Measurements from ENCODE around the gene RPL39L. TPM values are rescaled to one million over a fixed set of nuclear protein-coding genes. Genes with fewer than 3 reads are reported as not detected.

Gene RPL39L
- total and polyA plus RNA-seq, 5 experiments from 2014 or later: 1.2 to 11.2 (median 3.8) TPM

DNA sequence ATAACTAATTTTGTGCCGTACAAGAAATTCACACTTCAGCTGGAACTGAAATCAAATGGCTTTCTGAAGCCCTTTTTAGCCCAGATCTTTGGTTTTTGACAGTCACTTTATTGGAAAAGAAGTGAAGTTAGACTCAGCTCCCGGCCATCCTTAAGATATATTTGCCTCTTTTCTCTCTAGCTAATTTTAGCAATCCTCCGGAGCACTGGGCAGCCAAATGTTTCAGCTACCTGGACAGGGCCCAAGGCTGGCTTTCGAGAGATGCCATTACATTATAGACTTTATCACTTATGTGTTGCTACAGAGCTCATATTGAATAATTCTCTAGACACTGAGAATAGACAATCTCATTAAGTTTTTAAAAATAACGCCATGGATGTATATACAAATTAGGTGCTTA lies 28.5 kb upstream of the RPL39L start:
- Mint-ChIP-seq H3K4me1 (peaks cover 0 to 3% (median 2%) of the 10 kb centered on the region in 4 donors), H3K27ac (no peak overlapping the region), H3K27me3 (peaks cover 0 to 5% (median 2%) of the 10 kb centered on the region in 5 donors), H3K36me3 (no peaks in the 10 kb centered on the region), H3K4me3 (no peak overlapping the region), H3K9me3 (no peaks in the 10 kb centered on the region)
- ATAC-seq (no peak), DNase-seq (no peak)
- POLR2A ChIA-PET: no interaction called here

DNA sequence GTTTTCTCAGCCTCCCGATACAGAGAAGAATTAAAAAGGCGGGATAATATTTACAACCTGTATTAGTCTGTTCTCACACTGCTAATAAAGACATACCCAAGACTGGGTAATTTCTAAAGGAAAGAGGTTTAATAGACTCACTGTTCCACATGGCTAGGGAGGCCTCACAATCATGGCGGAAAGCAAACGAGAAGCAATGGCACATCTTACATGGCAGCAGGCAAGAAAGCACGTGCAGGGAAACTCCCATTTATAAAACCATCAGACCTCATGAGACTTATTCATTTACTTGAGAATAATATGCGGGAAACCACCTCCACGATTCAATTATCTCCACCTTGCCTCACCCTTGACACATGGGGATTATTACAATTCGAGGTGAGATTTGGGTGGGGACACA lies 27.5 kb upstream of the RPL39L start:
- peaks cover 0 to 6% (median 3%) of the 10 kb centered on the region in 5 donors for H3K27me3 Mint-ChIP-seq
- H3K4me1 Mint-ChIP-seq: peaks cover 0 to 3% (median 2%) of the 10 kb centered on the region in 4 donors
- H3K27ac Mint-ChIP-seq: no peak overlapping the region
- no peak overlapping the region for H3K4me3 Mint-ChIP-seq
- no peaks in the 10 kb centered on the region for H3K36me3 Mint-ChIP-seq
- POLR2A ChIA-PET: no interaction called here
- ATAC-seq (no peak), DNase-seq (no peak)
- no peaks in the 10 kb centered on the region for H3K9me3 Mint-ChIP-seq

DNA sequence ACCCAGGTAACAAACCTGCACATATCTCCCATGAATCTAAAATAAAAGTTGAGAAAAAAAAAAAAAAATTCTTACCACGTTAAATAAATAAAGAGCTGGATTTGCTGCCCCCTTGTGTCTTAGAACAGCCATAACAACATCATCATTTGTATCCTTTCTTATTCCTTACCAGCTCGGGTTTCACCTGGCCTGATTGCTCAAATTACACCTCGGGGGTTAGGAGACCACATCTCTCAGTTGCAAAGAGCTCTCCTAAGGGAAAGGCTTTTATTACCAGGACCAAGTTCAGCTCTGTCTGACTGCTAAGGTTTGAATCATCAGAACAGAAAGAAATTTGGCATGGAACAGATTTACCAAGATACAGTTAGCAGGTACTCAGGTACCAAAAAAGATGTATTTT lies 25.8 kb upstream of the RPL39L start:
- peaks cover 0 to 15% (median 3%) of the 10 kb centered on the region in 5 donors for H3K27me3 Mint-ChIP-seq
- no peak overlapping the region for H3K4me3 Mint-ChIP-seq
- peaks cover 0 to 3% (median 2%) of the 10 kb centered on the region in 4 donors for H3K4me1 Mint-ChIP-seq

DNA sequence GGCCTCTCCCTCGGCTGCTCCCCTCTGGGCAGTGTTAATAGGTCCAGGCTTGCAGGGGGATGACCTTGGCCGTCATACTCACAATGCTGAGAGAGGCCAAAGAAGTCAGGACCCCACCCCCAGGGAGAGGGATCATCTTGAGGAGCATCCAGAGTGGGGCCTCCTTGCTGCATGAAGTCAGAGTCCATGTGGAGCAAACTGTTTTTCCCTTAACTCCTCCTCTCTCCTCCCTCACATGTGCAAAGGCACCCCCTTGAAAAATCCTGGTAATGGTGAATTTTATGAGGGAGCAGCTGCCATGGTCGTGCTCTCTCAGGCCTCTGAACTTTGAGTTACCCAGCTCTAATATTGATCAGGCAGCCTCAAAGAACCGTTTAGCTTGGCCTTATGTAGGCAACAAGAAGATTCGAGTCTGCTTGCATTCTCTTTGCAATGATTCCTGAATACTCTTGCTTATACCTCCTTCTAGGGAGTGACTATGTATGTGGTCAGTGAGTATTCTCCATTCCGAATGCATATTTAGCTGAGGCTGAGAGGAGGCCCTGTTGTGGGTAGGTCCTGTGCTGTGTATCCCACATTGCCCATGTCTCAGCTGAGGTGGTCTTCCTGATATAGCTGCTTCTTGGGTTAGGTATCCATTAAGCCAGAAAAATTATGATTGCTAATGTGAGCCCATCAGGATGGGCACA lies 23.1 kb upstream of the RPL39L start:
- ATAC-seq (no peak), DNase-seq (no peak)
- Mint-ChIP-seq H3K36me3 (peaks cover 0 to 20% (median 7%) of the 10 kb centered on the region in 3 donors), H3K4me1 (peaks cover 0 to 2% (median 0%) of the 10 kb centered on the region in 4 donors), H3K9me3 (peaks cover 0 to 24% (median 4%) of the 10 kb centered on the region in 9 donors), H3K27me3 (peaks cover 0 to 12% (median 3%) of the 10 kb centered on the region in 5 donors), H3K4me3 (no peak overlapping the region), H3K27ac (no peak overlapping the region)
- POLR2A ChIA-PET: interaction anchor here (1.1 kb wide), 1 partner anchor 23 kb away, joined by 4 read pairs; the partner anchor contains the start of gene RPL39L

More for the DNA sequence above, 25.8 kb upstream of the RPL39L start:
- DNase-seq (peak in 9 of 10 donors; percentile 8 to 77 (median 53)), ATAC-seq (peak; percentile 66 to 78)
- POLR2A ChIA-PET: interaction anchor here (0.5 to 1.5 kb wide), 7 partner anchors 26 to 316 kb away, joined by 3 to 26 read pairs (median 4); partner anchors contain the start of gene RPL39L
- peaks cover 0 to 8% (median 0%) of the 10 kb centered on the region in 9 donors for H3K9me3 Mint-ChIP-seq
- peaks cover 0 to 8% (median 0%) of the 10 kb centered on the region in 3 donors for H3K36me3 Mint-ChIP-seq
- no peak overlapping the region for H3K27ac Mint-ChIP-seq

DNA sequence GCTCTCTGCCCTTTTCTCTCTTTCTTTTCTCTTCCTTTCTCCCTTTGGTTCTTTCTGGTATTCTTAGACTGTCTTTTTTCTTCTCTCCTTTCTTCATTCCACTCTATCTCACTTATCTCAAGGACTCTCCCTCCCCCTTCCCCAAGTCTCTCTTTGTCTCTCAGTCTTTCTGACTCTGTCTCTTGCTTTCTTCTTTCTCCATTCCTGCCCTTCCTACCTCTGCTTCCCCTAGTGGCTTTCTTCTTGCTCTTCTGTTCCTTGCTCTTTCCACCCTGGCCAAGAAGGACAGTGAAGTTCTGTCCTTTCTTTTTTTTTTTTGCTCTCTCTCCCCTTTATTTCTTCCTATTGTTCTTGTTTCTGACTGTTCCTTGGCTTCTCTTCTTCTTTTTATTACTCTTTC lies 22.3 kb upstream of the RPL39L start:
- Mint-ChIP-seq H3K9me3 (peaks cover 0 to 24% (median 4%) of the 10 kb centered on the region in 9 donors), H3K36me3 (peaks cover 0 to 20% (median 7%) of the 10 kb centered on the region in 3 donors), H3K4me3 (no peak overlapping the region), H3K4me1 (peaks cover 0 to 2% (median 0%) of the 10 kb centered on the region in 4 donors), H3K27me3 (peaks cover 0 to 12% (median 3%) of the 10 kb centered on the region in 5 donors), H3K27ac (no peak overlapping the region)
- DNase-seq (no peak), ATAC-seq (no peak)
- POLR2A ChIA-PET: no interaction called here

DNA sequence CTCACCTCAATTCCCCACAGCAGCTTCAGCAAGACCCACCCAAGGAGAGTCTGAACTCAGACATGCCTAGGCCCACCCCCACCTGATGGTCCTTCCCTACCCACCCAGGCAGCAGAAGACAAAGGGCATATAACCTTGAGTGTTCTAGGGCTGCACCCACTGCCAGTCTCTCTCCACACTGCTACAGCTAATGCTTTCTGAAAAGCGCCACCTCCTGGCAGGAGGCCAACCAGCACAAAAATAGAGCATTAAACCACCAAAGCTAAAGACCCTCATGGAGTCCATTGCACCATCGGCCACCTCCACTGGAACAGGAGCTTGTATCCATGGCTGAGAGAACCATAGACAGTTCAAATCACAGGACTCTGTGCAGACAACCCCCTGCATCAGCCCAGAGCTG lies 11.3 kb upstream of the RPL39L start:
- ATAC-seq (peak; percentile 43 to 57), DNase-seq (peak; percentile 22 to 80 (median 46))
- peaks cover 0 to 8% (median 5%) of the 10 kb centered on the region in 3 donors for H3K36me3 Mint-ChIP-seq
- H3K9me3 Mint-ChIP-seq: peaks cover 0 to 24% (median 6%) of the 10 kb centered on the region in 9 donors
- H3K4me3 Mint-ChIP-seq: no peak overlapping the region
- H3K27me3 Mint-ChIP-seq: peaks cover 0 to 6% (median 0%) of the 10 kb centered on the region in 5 donors
- POLR2A ChIA-PET: interaction anchor here (2.0 kb wide), 1 partner anchor 12 kb away, joined by 6 read pairs; no protein-coding TSS in a partner anchor
- H3K4me1 Mint-ChIP-seq: peaks cover 1 to 12% (median 5%) of the 10 kb centered on the region in 4 donors
- H3K27ac Mint-ChIP-seq: peak overlapping the region in 2 of 10 donors; percentile 14 to 29

DNA sequence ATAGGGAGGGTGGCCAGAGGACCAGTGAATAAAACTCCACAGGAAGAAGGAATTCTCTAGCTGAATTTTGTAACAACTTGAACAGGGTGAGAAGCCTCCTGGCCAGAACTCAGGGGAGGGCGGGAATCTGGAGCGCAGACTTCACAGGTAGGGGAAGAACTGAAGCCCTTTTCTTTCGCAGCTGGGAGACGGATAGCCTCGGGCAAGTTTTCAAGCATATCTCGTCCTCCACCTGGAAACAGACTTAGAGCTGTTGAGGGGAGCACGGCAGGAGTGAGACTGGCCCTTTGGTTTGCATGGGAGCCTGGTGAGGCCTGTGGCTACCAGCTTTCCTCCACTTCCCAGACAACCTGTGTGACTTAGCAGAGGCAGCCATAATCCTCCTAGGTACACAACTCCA lies 10.9 kb upstream of the RPL39L start:
- H3K4me3 Mint-ChIP-seq: no peak overlapping the region
- H3K27ac Mint-ChIP-seq: peak overlapping the region in 1 of 10 donors; percentile 29
- ATAC-seq: no peak
- DNase-seq: no peak
- POLR2A ChIA-PET: interaction anchor here (2.0 kb wide), 1 partner anchor 12 kb away, joined by 6 read pairs; no protein-coding TSS in a partner anchor
- peaks cover 0 to 23% (median 7%) of the 10 kb centered on the region in 9 donors for H3K9me3 Mint-ChIP-seq
- peaks cover 0 to 10% (median 9%) of the 10 kb centered on the region in 3 donors for H3K36me3 Mint-ChIP-seq
- H3K4me1 Mint-ChIP-seq: peaks cover 1 to 12% (median 5%) of the 10 kb centered on the region in 4 donors
- H3K27me3 Mint-ChIP-seq: peaks cover 0 to 6% (median 0%) of the 10 kb centered on the region in 5 donors

DNA sequence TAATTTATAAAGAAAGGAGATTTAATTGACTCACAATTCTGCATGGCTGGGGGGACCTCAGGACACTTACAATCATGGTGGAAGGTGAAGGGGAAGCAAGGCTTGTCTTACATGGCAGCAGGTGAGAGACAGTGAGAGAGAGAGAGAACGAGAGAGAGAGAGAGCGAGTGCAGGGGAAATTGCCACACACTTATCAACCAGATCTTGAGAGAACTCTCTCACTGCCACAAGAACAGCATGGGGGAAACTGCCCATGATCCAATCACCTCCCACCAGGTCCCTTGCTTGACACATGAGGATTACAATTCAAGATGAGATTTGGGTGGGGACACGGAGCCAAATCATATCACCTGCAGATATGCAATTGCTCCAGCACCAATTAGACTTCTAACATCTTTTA lies 7.1 kb upstream of the RPL39L start:
- no peak for DNase-seq
- Mint-ChIP-seq H3K36me3 (peaks cover 0 to 23% (median 21%) of the 10 kb centered on the region in 3 donors), H3K9me3 (peaks cover 0 to 32% (median 20%) of the 10 kb centered on the region in 9 donors), H3K27me3 (no peaks in the 10 kb centered on the region), H3K4me3 (no peak overlapping the region), H3K4me1 (peaks cover 0 to 5% (median under 1%) of the 10 kb centered on the region in 4 donors), H3K27ac (peak overlapping the region in 1 of 10 donors; percentile 22)
- ATAC-seq: no peak
- POLR2A ChIA-PET: no interaction called here

DNA sequence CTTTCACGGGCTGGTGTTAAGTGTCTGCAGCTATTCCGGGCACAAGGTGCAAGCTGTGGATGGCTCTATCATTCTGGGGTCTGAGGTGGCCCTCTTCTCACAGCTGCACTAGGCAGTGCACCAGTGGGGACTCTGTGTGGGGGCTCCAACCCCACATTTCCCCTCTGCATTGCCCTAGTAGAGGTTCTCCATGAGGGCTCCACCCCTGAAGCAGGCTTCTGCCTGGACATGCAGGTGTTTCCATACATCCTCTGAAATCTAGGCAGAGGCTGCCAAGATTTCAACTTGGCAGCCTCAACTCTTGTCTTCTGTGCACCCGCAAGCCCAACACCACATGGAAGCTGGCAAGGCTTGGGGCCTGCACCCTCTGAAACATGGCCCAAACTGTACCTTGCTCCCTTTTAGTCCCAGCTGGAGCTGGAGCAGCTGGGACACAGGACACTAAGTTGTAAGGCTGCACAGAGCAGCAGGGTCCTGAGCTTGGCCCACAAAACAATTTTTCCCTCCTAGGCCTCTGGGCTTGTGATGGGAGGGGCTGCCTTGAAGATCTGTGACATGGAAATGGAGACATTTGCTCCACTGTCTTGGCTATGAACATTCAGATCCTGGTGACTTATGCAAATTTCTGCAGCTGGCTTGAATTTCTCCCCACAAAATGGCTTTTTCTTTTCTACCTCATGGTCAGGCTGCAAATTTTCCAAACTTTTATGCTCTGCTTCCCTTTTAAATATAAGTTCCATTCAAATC lies 6.0 kb upstream of the RPL39L start:
- POLR2A ChIA-PET: no interaction called here
- ATAC-seq: no peak
- peaks cover 0 to 23% (median 21%) of the 10 kb centered on the region in 3 donors for H3K36me3 Mint-ChIP-seq
- no peaks in the 10 kb centered on the region for H3K4me1 Mint-ChIP-seq
- no peak overlapping the region for H3K4me3 Mint-ChIP-seq
- no peak overlapping the region for H3K27ac Mint-ChIP-seq
- no peak for DNase-seq
- H3K9me3 Mint-ChIP-seq: peaks cover 0 to 32% (median 20%) of the 10 kb centered on the region in 9 donors
- no peaks in the 10 kb centered on the region for H3K27me3 Mint-ChIP-seq

DNA sequence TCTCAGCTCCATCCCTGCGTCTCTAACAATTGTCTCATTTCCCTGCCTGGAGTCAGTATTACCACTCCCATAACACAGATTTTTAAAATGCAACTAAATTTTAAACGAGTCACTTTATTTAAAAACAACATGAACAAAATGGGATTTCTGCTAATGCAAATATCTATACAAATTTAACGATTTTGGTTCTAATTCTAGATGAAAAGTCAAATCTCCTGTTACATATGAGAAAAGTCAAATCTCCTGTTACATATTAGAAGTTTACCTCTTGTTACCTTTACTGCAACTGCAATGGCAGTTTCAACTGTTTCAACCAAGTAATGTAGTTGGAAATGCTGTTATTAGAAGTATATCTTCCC lies 578 bp upstream of the RPL39L start:
- no peaks in the 10 kb centered on the region for H3K27me3 Mint-ChIP-seq
- POLR2A ChIA-PET: interaction anchor here (0.6 to 2.7 kb wide), 18 partner anchors 10 to 1208 kb away, joined by 3 to 41 read pairs (median 4); partner anchors contain the start of genes EIF4A2, RFC4 and ST6GAL1
- H3K9me3 Mint-ChIP-seq: peaks cover 0 to 22% (median 12%) of the 10 kb centered on the region in 9 donors
- H3K27ac Mint-ChIP-seq: peak overlapping the region; percentile 88 to 98 (median 96)
- DNase-seq (no peak), ATAC-seq (no peak)
- H3K4me1 Mint-ChIP-seq: peaks cover 6 to 23% (median 12%) of the 10 kb centered on the region in 4 donors
- peak overlapping the region; percentile 84 to 94 (median 92) for H3K4me3 Mint-ChIP-seq
- peaks cover 0 to 17% (median 16%) of the 10 kb centered on the region in 3 donors for H3K36me3 Mint-ChIP-seq

DNA sequence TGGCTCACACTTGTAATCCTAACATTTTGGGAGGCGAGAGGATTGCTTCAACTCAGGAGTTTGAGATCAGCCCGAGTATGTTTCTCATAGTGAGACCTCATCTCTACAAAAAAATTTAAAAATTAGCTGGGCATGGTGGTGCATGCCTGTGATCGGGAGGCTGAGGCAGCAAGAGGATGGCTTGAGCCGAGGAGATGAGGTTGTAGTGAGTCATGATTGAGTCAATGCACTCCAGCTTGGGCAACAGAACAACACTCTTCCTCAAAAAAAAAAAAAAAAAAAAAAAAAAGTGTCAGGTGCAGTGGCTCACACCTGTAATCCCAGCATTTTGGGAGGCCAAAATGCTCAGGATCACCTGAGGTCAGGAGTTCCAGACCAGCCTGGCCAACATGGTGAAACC lies 2.4 kb downstream of the RPL39L start:
- peaks cover 0 to 11% (median 3%) of the 10 kb centered on the region in 9 donors for H3K9me3 Mint-ChIP-seq
- H3K27me3 Mint-ChIP-seq: no peaks in the 10 kb centered on the region
- peaks cover 6 to 39% (median 16%) of the 10 kb centered on the region in 4 donors for H3K4me1 Mint-ChIP-seq
- DNase-seq (no peak), ATAC-seq (no peak)
- H3K27ac Mint-ChIP-seq: no peak overlapping the region
- POLR2A ChIA-PET: no interaction called here
- H3K36me3 Mint-ChIP-seq: peaks cover 0 to 8% (median 6%) of the 10 kb centered on the region in 3 donors
- H3K4me3 Mint-ChIP-seq: no peak overlapping the region

DNA sequence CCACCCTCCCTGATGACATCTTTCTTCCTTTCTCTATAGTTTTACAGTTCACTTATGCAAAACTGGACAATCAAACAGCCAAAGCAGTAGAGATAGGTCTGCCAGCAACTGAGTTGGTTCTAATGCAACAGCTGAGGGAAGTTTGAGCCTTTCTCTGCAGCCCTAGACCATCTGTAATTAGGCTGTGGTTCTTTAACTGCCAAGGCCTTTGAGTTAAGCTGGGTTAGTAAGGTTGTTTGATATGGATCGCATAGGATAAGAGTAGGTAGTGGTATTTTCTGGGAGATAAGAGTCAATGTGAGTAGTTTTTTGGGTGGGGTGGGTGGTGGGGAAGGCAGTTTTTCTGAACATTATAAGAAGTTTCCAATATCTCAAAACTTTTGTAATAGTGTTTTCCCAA lies 3.0 kb downstream of the RPL39L start:
- H3K4me1 Mint-ChIP-seq: peaks cover 6 to 43% (median 18%) of the 10 kb centered on the region in 4 donors
- H3K27ac Mint-ChIP-seq: no peak overlapping the region
- ATAC-seq: no peak
- DNase-seq: no peak
- H3K4me3 Mint-ChIP-seq: no peak overlapping the region
- H3K9me3 Mint-ChIP-seq: peaks cover 0 to 10% (median 2%) of the 10 kb centered on the region in 9 donors
- H3K36me3 Mint-ChIP-seq: peaks cover 0 to 8% (median 4%) of the 10 kb centered on the region in 3 donors
- POLR2A ChIA-PET: no interaction called here
- no peaks in the 10 kb centered on the region for H3K27me3 Mint-ChIP-seq
